SK-N-SH (cell line): ENCODE data around the gene C2orf74. TPM values are rescaled to one million over a fixed set of nuclear protein-coding genes. Genes with fewer than 3 reads are reported as not detected.

ENCODE experiments used
- CTCF ChIA-PET: fragments of 300-600, 350-600 bp; formaldehyde crosslinking; extraction: SDS; loops from one replicate; lab custom pipeline; 2021; lab: Yijun Ruan, JAX
- POLR2A ChIA-PET: fragments of 350-600 bp; sonication (Branson Sonifier 250); formaldehyde crosslinking; extraction: SDS; loops from one replicate; lab custom pipeline; 2020; ENCODE audit warnings: antibody characterized with exemption, inconsistent platforms; lab: Yijun Ruan, JAX
- DNase-seq: peaks from one replicate; pipeline ENCODE4 v3.0.0; 2012
- H2AFZ ChIP-seq: fragments of 200-600 bp; sonication (generic); 2 replicates; pipeline ENCODE4 v1.8.1; 2016; ENCODE audit warnings: antibody characterized with exemption, mild to moderate bottlenecking, low read depth
- H3F3A ChIP-seq: fragments of 200-600 bp; sonication (generic); replicated peaks from 2 replicates; pipeline ENCODE3; 2016; ENCODE audit warnings: antibody characterized with exemption, mild to moderate bottlenecking; ENCODE audit not compliant: insufficient read depth
- H3K27ac ChIP-seq, 2 experiments: fragments of 200-500 bp in 1 of 2; fragments of 200-600 bp in 1 of 2; sonication (Bioruptor generic) in 1 of 2; sonication (generic), shearing (Covaris generic) in 1 of 2; 2 replicates each; pipeline versions ENCODE4 v1.5.1 to v1.6.1; 2014 to 2016; ENCODE audit warnings: low read depth in 2 of 2, inconsistent platforms in 1 of 2, low read length in 1 of 2, mild to moderate bottlenecking in 1 of 2, mixed read lengths in 1 of 2
- H3K27me3 ChIP-seq: fragments of 200-600 bp; sonication (generic), shearing (Covaris generic); 2 replicates; pipeline ENCODE4 v1.6.1; 2016; ENCODE audit warnings: mixed run types; ENCODE audit not compliant: insufficient read depth
- H3K36me3 ChIP-seq, 2 experiments: fragments of 200-500 bp in 1 of 2; fragments of 200-600 bp in 1 of 2; sonication (Bioruptor generic) in 1 of 2; sonication (generic) in 1 of 2; replicated peaks in 1 of 2; 2 replicates each; pipeline versions ENCODE3 to v1.5.1; 2014 to 2016; ENCODE audit warnings: low read length in 1 of 2, mild to moderate bottlenecking in 1 of 2; ENCODE audit not compliant: insufficient read depth in 2 of 2, control insufficient read depth in 1 of 2
- H3K4me1 ChIP-seq, 2 experiments: fragments of 200-500 bp in 1 of 2; fragments of 200-600 bp in 1 of 2; sonication (Bioruptor generic) in 1 of 2; sonication (generic), shearing (Covaris generic) in 1 of 2; 2 replicates each; pipeline versions ENCODE4 v1.5.1 to v1.6.1; 2014 to 2016; ENCODE audit warnings: low read depth in 1 of 2, low read length in 1 of 2, mixed run types in 1 of 2; ENCODE audit not compliant: insufficient read depth in 2 of 2, control insufficient read depth in 1 of 2
- H3K4me2 ChIP-seq: fragments of 200-600 bp; sonication (generic), shearing (Covaris generic); 2 replicates; pipeline ENCODE4 v1.6.1; 2017; ENCODE audit warnings: mixed run types
- H3K4me3 ChIP-seq, 2 experiments: fragments of 200-500 bp in 1 of 2; fragments of 200-600 bp in 1 of 2; sonication (Bioruptor generic) in 1 of 2; sonication (generic), shearing (Covaris generic) in 1 of 2; 2 replicates each; pipeline versions ENCODE4 v1.5.1 to v1.8.1; 2014 to 2016; ENCODE audit warnings: low read depth in 2 of 2, inconsistent platforms in 1 of 2, low read length in 1 of 2, mild to moderate bottlenecking in 1 of 2, mixed read lengths in 1 of 2, moderate library complexity in 1 of 2
- H3K79me2 ChIP-seq: fragments of 200-600 bp; sonication (generic); 2 replicates; pipeline ENCODE4 v1.8.1; 2017; ENCODE audit warnings: mild to moderate bottlenecking; ENCODE audit not compliant: insufficient read depth
- H3K9ac ChIP-seq: fragments of 200-600 bp; sonication (generic); 2 replicates; pipeline ENCODE4 v1.6.1; 2017; ENCODE audit warnings: mixed run types
- H3K9me2 ChIP-seq: fragments of 200-600 bp; sonication (generic); 2 replicates; pipeline ENCODE4 v1.6.1; 2017; ENCODE audit warnings: mixed run types
- H3K9me3 ChIP-seq: fragments of 200-600 bp; sonication (generic); 2 replicates; pipeline ENCODE4 v1.6.1; 2017; ENCODE audit warnings: mixed run types, mild to moderate bottlenecking, moderate library complexity
- H4K20me1 ChIP-seq: fragments of 200-600 bp; sonication (generic); 2 replicates; pipeline ENCODE4 v1.6.1; 2017; ENCODE audit warnings: mild to moderate bottlenecking, mixed run types; ENCODE audit not compliant: insufficient read depth
- CTCF ChIP-seq: fragments of 200-600 bp; sonication (generic); IDR thresholded peaks from 2 replicates; pipeline ENCODE4 v1.6.1; 2017; ENCODE audit warnings: antibody characterized with exemption, mild to moderate bottlenecking, moderate library complexity
- FOSL2 ChIP-seq: IDR thresholded peaks from 2 replicates; pipeline ENCODE4 v1.4.0; 2012; ENCODE audit warnings: low read depth, mild to moderate bottlenecking, moderate library complexity, borderline replicate concordance
- FOXJ3 ChIP-seq: sonication (generic); formaldehyde crosslinking; IDR thresholded peaks from 2 replicates; pipeline ENCODE4 v1.5.1; 2020; ENCODE audit warnings: mild to moderate bottlenecking, missing genetic modification reagents
- GABPA ChIP-seq: IDR thresholded peaks from 2 replicates; pipeline ENCODE4 v1.4.0; 2012; ENCODE audit warnings: low read depth, mild to moderate bottlenecking
- IRF3 ChIP-seq: fragments of 150-350 bp; IDR thresholded peaks from 2 replicates; pipeline ENCODE4 v1.6.1; 2016; ENCODE audit warnings: mild to moderate bottlenecking, low read depth, low read length
- MEF2A ChIP-seq: IDR thresholded peaks from 2 replicates; pipeline ENCODE4 v1.4.0; 2012; ENCODE audit warnings: low read depth, borderline replicate concordance
- NRF1 ChIP-seq: IDR thresholded peaks from 2 replicates; pipeline ENCODE4 v1.6.1; 2012; ENCODE audit warnings: low read depth, mild to moderate bottlenecking, low read length
- PBX3 ChIP-seq: IDR thresholded peaks from 2 replicates; pipeline ENCODE4; 2012
- RAD21 ChIP-seq: IDR thresholded peaks from 2 replicates; pipeline ENCODE4 v1.6.1; 2012; ENCODE audit warnings: mild to moderate bottlenecking, low read length
- RCOR1 ChIP-seq: fragments of 150-350 bp; IDR thresholded peaks from 2 replicates; pipeline ENCODE4 v1.6.1; 2017; ENCODE audit warnings: antibody characterized with exemption, low read length
- RFX5 ChIP-seq: IDR thresholded peaks from 2 replicates; pipeline ENCODE4 v1.6.1; 2012; ENCODE audit warnings: mild to moderate bottlenecking, improper control_type of control experiment, low read length
- RXRA ChIP-seq: IDR thresholded peaks from 2 replicates; pipeline ENCODE4 v1.4.0; 2012; ENCODE audit warnings: low read depth, mild to moderate bottlenecking, borderline replicate concordance
- USF2 ChIP-seq: fragments of 150-350 bp; IDR thresholded peaks from 2 replicates; pipeline ENCODE4 v1.6.1; 2017; ENCODE audit warnings: antibody characterized with exemption, low read length, low read depth, borderline replicate concordance
- YY1 ChIP-seq: IDR thresholded peaks from 2 replicates; pipeline ENCODE4 v1.4.0; 2012; ENCODE audit warnings: low read depth, mild to moderate bottlenecking
- WGBS: methylation state at CpG from one replicate; pipeline ENCODE4 v1.1.6; 2017; ENCODE audit warnings: low lambda C conversion rate; 5-methylcytosine and 5-hydroxymethylcytosine counted together
- polyA plus RNA-seq, 3 experiments: library from polyadenylated mRNA; depleted of rRNA; stranded (reverse); fragments of >200 nt; gene quantifications; 2 replicates each; pipeline ENCODE4 v1.2.3, GENCODE V29; 2012
- TF ChIP-seq, protein P1 (sequence below): IDR thresholded peaks from 2 replicates; pipeline ENCODE4 v1.4.0; 2012; ENCODE audit warnings: low read depth, borderline replicate concordance
- TF ChIP-seq, protein P2 (sequence below): IDR thresholded peaks from 2 replicates; pipeline ENCODE4 v1.4.0; 2012; ENCODE audit warnings: low read depth

Gene C2orf74
- polyA plus RNA-seq, 1 of the 3 experiments (the other 2 are of a cell fraction) = 24.1 TPM

DNA sequence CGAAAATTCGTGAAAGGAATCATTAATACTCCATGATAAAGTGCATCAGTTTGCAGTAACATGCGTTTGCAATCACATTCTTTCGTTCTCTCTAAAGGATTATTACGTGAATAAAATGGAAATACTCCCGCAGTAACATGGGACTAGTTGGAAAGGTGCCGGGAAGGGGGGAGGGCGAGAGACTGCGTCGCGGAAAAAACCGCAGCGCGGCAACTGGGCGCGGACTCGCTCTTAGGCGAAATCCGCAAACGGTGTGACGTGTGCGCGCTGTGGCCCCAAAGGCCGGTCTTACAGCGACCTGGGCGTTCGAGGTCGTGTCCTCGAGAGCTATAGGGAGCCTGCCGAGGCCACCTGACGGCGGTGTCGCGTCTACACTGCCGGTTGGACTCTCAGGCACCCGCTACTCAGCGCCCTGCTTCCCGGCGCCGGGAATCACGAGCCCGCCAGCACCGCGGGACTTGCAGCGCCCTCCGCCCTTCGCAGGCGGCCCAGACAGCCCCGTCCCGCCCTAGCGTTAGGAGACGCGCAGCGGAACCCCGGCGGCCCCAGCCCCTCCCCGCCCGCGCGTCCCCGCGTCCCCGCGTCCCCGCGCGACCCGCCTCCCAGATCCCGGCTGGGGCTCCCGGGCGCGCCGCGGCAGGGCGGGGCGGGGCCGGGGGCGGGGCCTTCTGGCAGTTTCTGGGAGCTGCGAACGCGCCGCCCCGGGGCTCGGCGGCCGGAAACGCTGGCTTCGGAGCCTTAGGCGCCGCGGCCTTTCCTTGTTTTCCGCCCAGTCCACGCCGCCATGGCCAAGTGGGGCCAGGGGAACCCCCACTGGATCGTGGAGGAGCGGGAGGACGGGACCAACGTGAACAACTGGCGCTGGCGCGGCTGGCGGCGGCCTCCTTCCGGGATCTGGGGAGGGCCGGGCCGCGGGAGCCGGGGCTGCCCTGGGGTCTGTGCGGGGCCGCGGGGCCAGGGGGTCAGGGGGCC is 15.1 kb downstream of the C2orf74 start (continued):
- TF ChIP-seq, protein P1, sequence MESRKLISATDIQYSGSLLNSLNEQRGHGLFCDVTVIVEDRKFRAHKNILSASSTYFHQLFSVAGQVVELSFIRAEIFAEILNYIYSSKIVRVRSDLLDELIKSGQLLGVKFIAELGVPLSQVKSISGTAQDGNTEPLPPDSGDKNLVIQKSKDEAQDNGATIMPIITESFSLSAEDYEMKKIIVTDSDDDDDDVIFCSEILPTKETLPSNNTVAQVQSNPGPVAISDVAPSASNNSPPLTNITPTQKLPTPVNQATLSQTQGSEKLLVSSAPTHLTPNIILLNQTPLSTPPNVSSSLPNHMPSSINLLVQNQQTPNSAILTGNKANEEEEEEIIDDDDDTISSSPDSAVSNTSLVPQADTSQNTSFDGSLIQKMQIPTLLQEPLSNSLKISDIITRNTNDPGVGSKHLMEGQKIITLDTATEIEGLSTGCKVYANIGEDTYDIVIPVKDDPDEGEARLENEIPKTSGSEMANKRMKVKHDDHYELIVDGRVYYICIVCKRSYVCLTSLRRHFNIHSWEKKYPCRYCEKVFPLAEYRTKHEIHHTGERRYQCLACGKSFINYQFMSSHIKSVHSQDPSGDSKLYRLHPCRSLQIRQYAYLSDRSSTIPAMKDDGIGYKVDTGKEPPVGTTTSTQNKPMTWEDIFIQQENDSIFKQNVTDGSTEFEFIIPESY = peak; percentile 88
- TF ChIP-seq RCOR1 = no peak
- TF ChIP-seq FOSL2 = no peak
- peak; percentile 47 for TF ChIP-seq GABPA
- no peak for TF ChIP-seq USF2
- no peak for TF ChIP-seq RAD21
- TF ChIP-seq RFX5 = no peak
- TF ChIP-seq YY1 = 0 out of 2 replicates have a peak, but pooled peaks have one; percentile 21
- no peak for TF ChIP-seq IRF3
- no peak for TF ChIP-seq MEF2A
- TF ChIP-seq, all 33 proteins: peak for 13

DNA sequence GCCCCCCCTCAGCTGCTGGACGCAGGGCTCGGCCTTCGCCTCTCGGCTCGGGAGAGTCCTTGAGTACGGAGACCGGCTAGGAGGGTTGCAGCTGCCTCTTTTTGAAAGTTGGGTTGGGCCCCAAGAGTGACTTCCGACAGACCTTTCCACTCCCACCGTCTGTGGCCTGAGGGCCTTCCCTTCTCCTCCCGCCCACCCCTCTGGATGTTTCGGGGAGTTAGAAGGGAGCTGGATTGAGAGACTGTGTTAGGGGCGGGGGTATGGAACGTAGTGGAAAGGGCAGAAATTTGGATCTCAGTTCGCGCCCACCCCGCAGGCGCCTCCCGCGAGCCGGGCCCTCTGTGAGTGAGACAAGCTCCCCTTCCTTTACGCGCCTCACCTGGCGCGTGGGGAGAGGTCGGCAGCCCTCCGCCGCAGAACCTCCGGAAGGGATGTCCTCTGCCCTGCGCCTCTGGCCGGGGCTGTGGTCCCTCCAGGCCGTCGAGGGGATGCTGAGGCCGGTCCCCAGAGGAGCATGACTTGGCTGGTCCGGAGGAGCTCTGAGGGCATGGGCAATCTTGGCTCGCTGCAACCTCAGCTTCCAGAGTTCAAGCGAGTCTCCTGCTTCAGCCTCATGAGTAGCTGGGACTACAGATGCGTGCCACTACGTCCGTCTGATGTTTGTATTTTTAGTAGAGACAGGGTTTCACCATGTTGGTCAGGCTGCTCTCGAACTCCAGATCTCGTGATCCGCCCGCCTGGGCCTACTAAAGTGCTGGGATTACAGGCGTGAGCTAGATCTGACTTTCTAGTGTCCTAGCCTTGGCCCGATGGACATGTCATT is 15.9 kb downstream of the C2orf74 start:
- no peaks in the 10 kb centered on the region for H3K9me2 ChIP-seq
- H3K4me2 ChIP-seq = peak overlapping the region; percentile 95
- peaks cover 41 to 47% of the 10 kb centered on the region in 2 experiments for H3K4me1 ChIP-seq
- peak overlapping the region; percentile 63 to 71 for H3K4me3 ChIP-seq
- WGBS = 51% methylated on average over 21 of the region's 45 CpGs
- ChIA-PET POLR2A (interaction anchor here (0.6 to 1.3 kb wide), 3 partner anchors 21 to 709 kb away, joined by 3 to 5 read pairs (median 3); no protein-coding TSS in a partner anchor), CTCF (interaction anchor here (0.7 to 1.9 kb wide), 4 partner anchors 25 to 179 kb away, joined by 3 to 6 read pairs (median 4); no protein-coding TSS in a partner anchor)
- H2AFZ ChIP-seq = peak overlapping the region; percentile 75
- H3K27me3 ChIP-seq = no peaks in the 10 kb centered on the region
- H3K27ac ChIP-seq = peak overlapping the region; percentile 83 to 91
- H3K79me2 ChIP-seq = peaks cover 43% of the 10 kb centered on the region; the same call in 1 of the 2 replicates
- H3K9ac ChIP-seq = peak overlapping the region; percentile 99
- H3F3A ChIP-seq = no peaks in the 10 kb centered on the region
- no peaks in the 10 kb centered on the region for H3K9me3 ChIP-seq
- H3K36me3 ChIP-seq = peaks cover 17 to 18% of the 10 kb centered on the region in 2 experiments
- DNase-seq = no peak
- no peaks in the 10 kb centered on the region for H4K20me1 ChIP-seq
- TF ChIP-seq GABPA (no peak), YY1 (no peak), RCOR1 (no peak), NRF1 (no peak), FOXJ3 (no peak), PBX3 (no peak), CTCF (no peak), RXRA (no peak), RFX5 (no peak)
- TF ChIP-seq, protein P2, sequence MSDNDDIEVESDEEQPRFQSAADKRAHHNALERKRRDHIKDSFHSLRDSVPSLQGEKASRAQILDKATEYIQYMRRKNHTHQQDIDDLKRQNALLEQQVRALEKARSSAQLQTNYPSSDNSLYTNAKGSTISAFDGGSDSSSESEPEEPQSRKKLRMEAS = no peak
- TF ChIP-seq, protein P1 = no peak
